ENCODE data around the gene DHH. TPM values are rescaled to one million over a fixed set of nuclear protein-coding genes. Genes with fewer than 3 reads are reported as not detected.
"Not testable (repeated sequence)": the region's sequence is repeated elsewhere in the genome, so short reads cannot be mapped to it uniquely, and the experiment has no call there.

Gene DHH
- total RNA-seq, 1 experiment from 2014 or later: 0.15 TPM

GRCh38 chr12:49066120-49066519 is 28.5 kb downstream of the DHH start:
- Mint-ChIP-seq H3K36me3 (peaks cover 3% of the 10 kb centered on the region; the same call in 1 of the 2 replicates), H3K27ac (no peak overlapping the region), H3K4me3 (no peak overlapping the region), H3K27me3 (ENCODE audit: low read depth) (peaks cover 17% of the 10 kb centered on the region), H3K9me3 (no peaks in the 10 kb centered on the region), H3K4me1 (peaks cover 24% of the 10 kb centered on the region)
- ATAC-seq: no peak
- POLR2A ChIA-PET: no interaction called here
- TF ChIP-seq ESRRA (CRISPR knock-in tag; IDR thresholded peaks at IDR 0.05; ENCODE audit: borderline replicate concordance): no peak
- TF ChIP-seq GRHL2 (CRISPR knock-in tag; IDR thresholded peaks at IDR 0.05; ENCODE audit: insufficient replicate concordance, severe bottlenecking): no peak
- no peak for TF ChIP-seq ZBTB43 (CRISPR knock-in tag; IDR thresholded peaks at IDR 0.05)
- TF ChIP-seq RELA (CRISPR knock-in tag; IDR thresholded peaks at IDR 0.05; ENCODE audit: borderline replicate concordance): no peak
- TF ChIP-seq, protein P1, sequence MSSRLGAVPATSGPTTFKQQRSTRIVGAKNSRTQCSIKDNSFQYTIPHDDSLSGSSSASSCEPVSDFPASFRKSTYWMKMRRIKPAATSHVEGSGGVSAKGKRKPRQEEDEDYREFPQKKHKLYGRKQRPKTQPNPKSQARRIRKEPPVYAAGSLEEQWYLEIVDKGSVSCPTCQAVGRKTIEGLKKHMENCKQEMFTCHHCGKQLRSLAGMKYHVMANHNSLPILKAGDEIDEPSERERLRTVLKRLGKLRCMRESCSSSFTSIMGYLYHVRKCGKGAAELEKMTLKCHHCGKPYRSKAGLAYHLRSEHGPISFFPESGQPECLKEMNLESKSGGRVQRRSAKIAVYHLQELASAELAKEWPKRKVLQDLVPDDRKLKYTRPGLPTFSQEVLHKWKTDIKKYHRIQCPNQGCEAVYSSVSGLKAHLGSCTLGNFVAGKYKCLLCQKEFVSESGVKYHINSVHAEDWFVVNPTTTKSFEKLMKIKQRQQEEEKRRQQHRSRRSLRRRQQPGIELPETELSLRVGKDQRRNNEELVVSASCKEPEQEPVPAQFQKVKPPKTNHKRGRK (CRISPR knock-in tag; IDR thresholded peaks at IDR 0.05; ENCODE audit: borderline replicate concordance): no peak
- TF ChIP-seq GABPB1 (CRISPR knock-in tag; IDR thresholded peaks at IDR 0.05): no peak
- TF ChIP-seq ZNF263 (CRISPR knock-in tag; IDR thresholded peaks at IDR 0.05; ENCODE audit: low read depth): no peak
- CTCF ChIA-PET: interaction anchor here (3.0 to 7.8 kb wide), 5 partner anchors 22 to 69 kb away, joined by 21 to 73 read pairs (median 44); partner anchors contain the start of gene DHH
- DNase-seq (ENCODE audit: low spot score): no peak

DNA sequence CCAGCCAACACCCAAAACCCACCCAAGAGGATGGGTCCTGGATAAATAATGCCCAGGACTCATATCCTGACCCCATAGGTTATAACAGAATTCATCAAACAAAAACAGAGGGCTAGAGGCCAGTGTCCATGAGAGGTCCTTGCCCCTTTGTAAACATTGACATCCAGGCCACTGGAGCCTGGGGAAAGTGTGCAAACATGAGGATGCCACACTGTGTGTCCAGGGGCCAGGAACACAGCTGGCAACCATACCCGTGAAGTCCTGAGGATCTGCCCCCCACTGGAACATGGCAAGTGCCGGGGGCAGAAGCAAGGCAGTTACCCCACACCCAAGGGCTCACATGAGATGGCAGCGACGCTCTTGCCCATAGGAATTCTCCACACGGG is 29.8 kb downstream of the DHH start:
- H3K9me3 Mint-ChIP-seq: no peaks in the 10 kb centered on the region
- ATAC-seq: no peak
- no peak overlapping the region for H3K4me3 Mint-ChIP-seq
- H3K36me3 Mint-ChIP-seq: peaks cover 3% of the 10 kb centered on the region; the same call in 1 of the 2 replicates
- H3K4me1 Mint-ChIP-seq: peaks cover 22% of the 10 kb centered on the region
- CTCF ChIA-PET: interaction anchor here (0.6 to 3.6 kb wide), 29 partner anchors 8 to 283 kb away, joined by 3 to 67 read pairs (median 5); partner anchors contain the start of genes DHH, LMBR1L, TUBA1A and TUBA1B
- no peak overlapping the region for H3K27ac Mint-ChIP-seq
- TF ChIP-seq SMAD4 (CRISPR knock-in tag; IDR thresholded peaks at IDR 0.05): no peak
- TF ChIP-seq EMX1 (CRISPR knock-in tag; IDR thresholded peaks at IDR 0.05): no peak
- no peak for TF ChIP-seq ZNF281 (CRISPR knock-in tag; IDR thresholded peaks at IDR 0.05)
- TF ChIP-seq CREB1 (CRISPR knock-in tag; IDR thresholded peaks at IDR 0.05): no peak
- TF ChIP-seq RORB (CRISPR knock-in tag; IDR thresholded peaks at IDR 0.05): no peak
- TF ChIP-seq NR1H2 (CRISPR knock-in tag; IDR thresholded peaks at IDR 0.05): no peak
- no peak for TF ChIP-seq SOX15 (CRISPR knock-in tag; IDR thresholded peaks at IDR 0.05)
- TF ChIP-seq NFYB (CRISPR knock-in tag; conservative IDR thresholded peaks at IDR 0.05; ENCODE audit: low read depth): no peak
- TF ChIP-seq CREM (CRISPR knock-in tag; IDR thresholded peaks at IDR 0.05): no peak
- peaks cover 15% of the 10 kb centered on the region for H3K27me3 Mint-ChIP-seq (ENCODE audit: low read depth)
- no peak for DNase-seq (ENCODE audit: low spot score)
- POLR2A ChIA-PET: interaction anchor here (1.1 to 1.5 kb wide), 2 partner anchors 46 to 65 kb away, joined by 4 read pairs; partner anchors contain the start of gene LMBR1L

GRCh38 chr12:49061916-49062315 is 32.7 kb downstream of the DHH start:
- CTCF ChIA-PET: interaction anchor here (1.2 kb wide), 1 partner anchor 33 kb away, joined by 4 read pairs; the partner anchor contains the start of gene DHH
- H3K4me3 Mint-ChIP-seq: peak overlapping the region; percentile 93
- ATAC-seq; H3K9me3 Mint-ChIP-seq; H3K27me3 Mint-ChIP-seq (ENCODE audit: low read depth); H3K27ac Mint-ChIP-seq; DNase-seq (ENCODE audit: low spot score); H3K36me3 Mint-ChIP-seq; POLR2A ChIA-PET: not testable (repeated sequence)
- H3K4me1 Mint-ChIP-seq: peaks cover 33% of the 10 kb centered on the region
